Activated naive CD4-positive, alpha-beta T cell treated with anti-CD3 and anti-CD28 coated beads, Interleukin-2, amount 50 U/mL, for 24 hours (primary cell): ENCODE data around the gene PDLIM4.
A peak's percentile ranks its signal among the peaks of the same experiment; 100 is the strongest.

ENCODE experiments used
- H3K27ac Mint-ChIP-seq: one replicate; pipeline ENCODE4 v1.8.0; 2021; ENCODE audit warnings: mild to moderate bottlenecking, mixed read lengths
- H3K27me3 Mint-ChIP-seq: one replicate; pipeline ENCODE4 v1.8.0; 2021; ENCODE audit warnings: mixed read lengths
- H3K36me3 Mint-ChIP-seq: one replicate; pipeline ENCODE4 v1.8.0; 2021; ENCODE audit warnings: mixed read lengths
- H3K4me1 Mint-ChIP-seq: one replicate; pipeline ENCODE4 v1.8.0; 2021; ENCODE audit warnings: mixed read lengths
- H3K4me3 Mint-ChIP-seq: one replicate; pipeline ENCODE4 v1.8.0; 2021; ENCODE audit warnings: mild to moderate bottlenecking, mixed read lengths
- H3K9me3 Mint-ChIP-seq: one replicate; pipeline ENCODE4 v1.8.0; 2021; ENCODE audit warnings: mixed read lengths

The PDLIM4 gene, protein sequence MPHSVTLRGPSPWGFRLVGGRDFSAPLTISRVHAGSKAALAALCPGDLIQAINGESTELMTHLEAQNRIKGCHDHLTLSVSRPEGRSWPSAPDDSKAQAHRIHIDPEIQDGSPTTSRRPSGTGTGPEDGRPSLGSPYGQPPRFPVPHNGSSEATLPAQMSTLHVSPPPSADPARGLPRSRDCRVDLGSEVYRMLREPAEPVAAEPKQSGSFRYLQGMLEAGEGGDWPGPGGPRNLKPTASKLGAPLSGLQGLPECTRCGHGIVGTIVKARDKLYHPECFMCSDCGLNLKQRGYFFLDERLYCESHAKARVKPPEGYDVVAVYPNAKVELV

GRCh38 chr5:132257131-132258101, at the start of gene PDLIM4:
PDLIM4 (plus strand) TSS chr5:132257696; CDS start chr5:132257735, 39 bp downstream.
- Mint-ChIP-seq H3K27me3 (peaks cover 14% of the 10 kb centered on the region), H3K4me1 (peaks cover 10% of the 10 kb centered on the region), H3K9me3 (no peaks in the 10 kb centered on the region), H3K36me3 (no peaks in the 10 kb centered on the region), H3K4me3 (peak within 1 kb of the TSS; percentile 57), H3K27ac (no peak within 1 kb of the TSS)

DNA sequence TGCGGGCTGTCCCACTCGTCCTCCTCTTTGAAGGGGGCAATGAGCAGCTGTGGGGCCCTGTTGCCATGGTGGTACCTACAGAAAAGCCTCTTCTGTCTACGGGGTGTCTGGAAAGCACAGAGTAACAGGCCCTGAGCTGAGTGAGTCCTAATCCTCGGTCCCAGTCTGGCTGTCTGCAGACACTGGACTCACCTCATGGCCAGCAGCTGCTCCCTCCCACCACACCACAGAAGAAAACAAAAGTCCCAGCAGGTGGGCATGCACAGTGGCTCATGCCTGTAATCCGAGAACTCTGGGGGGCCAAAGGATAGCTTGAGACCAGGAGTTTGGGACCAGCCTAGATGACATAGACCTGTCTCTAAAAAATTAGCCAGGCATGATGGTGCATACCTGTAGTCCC, 49.7 kb upstream of the PDLIM4 start:
- Mint-ChIP-seq H3K4me3 (no peak overlapping the region), H3K27me3 (no peaks in the 10 kb centered on the region), H3K27ac (no peak overlapping the region)

GRCh38 chr5:132209131-132209530, 48.4 kb upstream of the PDLIM4 start:
- no peaks in the 10 kb centered on the region for H3K27me3 Mint-ChIP-seq
- no peak overlapping the region for H3K27ac Mint-ChIP-seq
- H3K9me3 Mint-ChIP-seq = no peaks in the 10 kb centered on the region
- no peak overlapping the region for H3K4me3 Mint-ChIP-seq
- no peaks in the 10 kb centered on the region for H3K36me3 Mint-ChIP-seq
- H3K4me1 Mint-ChIP-seq = no peaks in the 10 kb centered on the region

More for the DNA sequence above, 49.7 kb upstream of the PDLIM4 start:
- Mint-ChIP-seq H3K4me1 (no peaks in the 10 kb centered on the region), H3K36me3 (no peaks in the 10 kb centered on the region), H3K9me3 (no peaks in the 10 kb centered on the region)

DNA sequence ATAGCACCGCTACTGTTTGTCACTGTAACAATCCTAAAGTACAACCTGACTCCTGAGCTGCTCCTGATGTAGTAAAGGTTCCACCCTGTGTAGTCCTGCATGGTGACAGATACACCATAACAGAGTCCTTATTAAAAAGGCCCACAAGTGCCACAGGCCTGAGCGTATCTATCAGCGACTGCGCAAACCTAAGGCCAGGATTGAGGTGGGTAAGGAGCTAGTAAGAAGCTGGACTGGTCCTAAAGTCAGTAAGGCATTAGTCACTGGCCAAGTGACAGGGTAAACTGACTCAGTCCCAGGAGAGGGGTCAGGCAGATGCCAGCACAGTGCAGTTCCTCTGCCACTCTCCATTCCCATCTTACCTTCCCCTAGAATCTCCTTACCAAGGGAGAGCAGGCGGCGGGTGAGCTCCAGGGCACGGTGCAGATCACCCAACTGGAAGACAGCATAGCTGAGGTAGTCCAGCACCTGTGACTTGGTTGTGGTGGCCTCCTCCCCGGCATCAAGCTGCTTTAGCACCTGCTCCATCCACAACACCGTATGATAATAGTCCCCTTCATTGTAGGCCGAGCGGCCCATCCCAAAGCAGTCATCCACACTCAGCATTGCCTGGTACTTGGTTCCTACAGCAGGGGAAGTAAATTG, 47.5 kb upstream of the PDLIM4 start:
- Mint-ChIP-seq H3K27ac (no peak overlapping the region), H3K4me3 (no peak overlapping the region), H3K27me3 (no peaks in the 10 kb centered on the region), H3K36me3 (no peaks in the 10 kb centered on the region), H3K4me1 (no peaks in the 10 kb centered on the region), H3K9me3 (no peaks in the 10 kb centered on the region)

DNA sequence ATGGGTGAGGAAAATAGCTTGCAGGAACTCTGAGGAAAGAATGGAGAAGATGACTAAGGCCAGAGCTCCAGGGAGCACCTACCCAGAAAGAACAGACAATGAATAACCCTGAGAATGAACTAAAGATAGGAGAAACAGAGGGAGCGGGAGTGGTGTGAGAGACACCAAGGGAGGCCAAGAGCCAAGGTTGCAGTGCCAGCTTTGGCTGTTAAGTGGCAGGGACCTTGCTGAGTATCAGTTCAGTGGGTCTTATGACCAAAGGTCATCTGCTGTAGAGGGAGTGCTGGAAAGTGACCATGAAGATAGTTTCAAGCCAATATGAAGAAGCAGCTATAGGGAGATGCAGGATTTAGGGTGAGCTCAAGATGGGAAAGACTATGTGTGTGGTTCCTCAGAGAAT, 46.6 kb upstream of the PDLIM4 start:
- H3K4me1 Mint-ChIP-seq = no peaks in the 10 kb centered on the region
- no peak overlapping the region for H3K4me3 Mint-ChIP-seq
- H3K27me3 Mint-ChIP-seq = no peaks in the 10 kb centered on the region
- H3K27ac Mint-ChIP-seq = no peak overlapping the region
- H3K9me3 Mint-ChIP-seq = no peaks in the 10 kb centered on the region
- H3K36me3 Mint-ChIP-seq = no peaks in the 10 kb centered on the region

DNA sequence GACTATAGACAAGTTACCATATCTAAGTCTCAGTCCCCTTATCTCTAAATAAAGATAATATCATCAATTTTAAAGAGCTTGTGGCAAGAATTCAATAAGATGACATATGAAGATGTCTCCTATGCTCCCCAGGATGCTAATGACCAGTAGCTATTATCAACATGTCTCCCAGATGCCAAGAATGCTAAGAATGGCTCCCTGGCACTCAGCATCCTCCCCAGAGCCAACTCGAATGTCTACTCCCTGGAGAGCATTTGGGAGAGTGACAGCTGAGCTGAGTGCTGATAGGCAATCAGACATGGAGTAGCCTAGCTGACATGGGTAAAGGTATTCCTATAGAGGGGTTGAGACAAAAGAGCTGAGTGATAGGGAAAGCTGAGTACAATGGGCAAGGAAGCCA, 45.7 kb upstream of the PDLIM4 start:
- Mint-ChIP-seq H3K27ac (no peak overlapping the region), H3K27me3 (no peaks in the 10 kb centered on the region), H3K4me1 (no peaks in the 10 kb centered on the region), H3K4me3 (no peak overlapping the region), H3K36me3 (no peaks in the 10 kb centered on the region), H3K9me3 (no peaks in the 10 kb centered on the region)

DNA sequence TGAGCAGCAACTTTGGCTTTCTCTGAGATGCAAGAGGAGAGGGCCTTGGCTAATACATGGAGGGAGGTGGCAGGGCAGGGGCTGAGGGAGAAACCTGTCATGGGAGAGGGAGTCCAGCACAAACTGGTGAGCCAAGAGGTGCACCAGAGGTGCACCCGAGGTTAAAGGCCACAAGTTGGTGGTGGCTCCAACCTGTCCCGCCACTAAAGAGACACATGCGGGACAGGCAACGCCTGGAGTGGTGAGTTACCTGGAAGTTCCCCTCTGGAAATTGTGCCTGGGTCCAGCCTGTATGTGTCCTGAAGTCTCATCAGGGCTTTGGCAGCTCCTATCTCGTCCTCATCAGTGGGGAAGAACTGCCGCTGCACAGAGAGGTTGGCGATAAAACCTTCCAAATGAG, 43.8 kb upstream of the PDLIM4 start:
- Mint-ChIP-seq H3K36me3 (no peaks in the 10 kb centered on the region), H3K9me3 (no peaks in the 10 kb centered on the region), H3K27ac (no peak overlapping the region)

GRCh38 chr5:132214491-132214890, 43.0 kb upstream of the PDLIM4 start:
- Mint-ChIP-seq H3K4me1 (no peaks in the 10 kb centered on the region), H3K27ac (no peak overlapping the region), H3K36me3 (no peaks in the 10 kb centered on the region)

More for the DNA sequence above, 43.8 kb upstream of the PDLIM4 start:
- Mint-ChIP-seq H3K4me1 (no peaks in the 10 kb centered on the region), H3K4me3 (no peak overlapping the region), H3K27me3 (no peaks in the 10 kb centered on the region)

DNA sequence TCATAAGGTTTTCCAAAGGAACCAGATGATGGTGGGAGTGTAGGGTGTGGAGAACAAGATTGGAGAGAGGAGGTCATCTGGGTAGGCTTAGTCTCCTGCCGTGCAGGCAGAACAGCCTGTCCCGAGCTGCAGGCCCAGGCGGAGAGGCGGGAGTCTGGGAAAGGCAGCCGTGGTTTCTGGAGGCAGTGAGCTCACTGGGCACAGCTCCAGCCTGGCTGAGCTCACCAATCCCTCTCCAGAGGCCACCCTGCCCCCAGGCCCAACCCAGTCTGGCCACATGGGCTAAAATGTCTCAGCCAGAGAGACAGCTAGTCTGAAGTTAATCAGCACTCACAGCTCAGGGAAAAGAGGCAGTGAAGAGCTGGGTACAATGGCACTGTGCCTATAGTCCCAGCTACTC, 42.2 kb upstream of the PDLIM4 start:
- H3K36me3 Mint-ChIP-seq = no peaks in the 10 kb centered on the region
- no peaks in the 10 kb centered on the region for H3K9me3 Mint-ChIP-seq
- no peak overlapping the region for H3K4me3 Mint-ChIP-seq
- H3K27ac Mint-ChIP-seq = no peak overlapping the region
- H3K27me3 Mint-ChIP-seq = no peaks in the 10 kb centered on the region
- H3K4me1 Mint-ChIP-seq = no peaks in the 10 kb centered on the region

More at GRCh38 chr5:132214491-132214890, 43.0 kb upstream of the PDLIM4 start:
- Mint-ChIP-seq H3K4me3 (no peak overlapping the region), H3K9me3 (no peaks in the 10 kb centered on the region), H3K27me3 (no peaks in the 10 kb centered on the region)

GRCh38 chr5:132218321-132218720, 39.2 kb upstream of the PDLIM4 start:
- Mint-ChIP-seq H3K4me1 (no peaks in the 10 kb centered on the region), H3K4me3 (no peak overlapping the region), H3K27ac (no peak overlapping the region), H3K36me3 (no peaks in the 10 kb centered on the region), H3K9me3 (no peaks in the 10 kb centered on the region), H3K27me3 (no peaks in the 10 kb centered on the region)

GRCh38 chr5:132219289-132219970, 38.1 kb upstream of the PDLIM4 start:
- no peaks in the 10 kb centered on the region for H3K4me1 Mint-ChIP-seq
- no peaks in the 10 kb centered on the region for H3K9me3 Mint-ChIP-seq
- H3K36me3 Mint-ChIP-seq = no peaks in the 10 kb centered on the region
- no peak overlapping the region for H3K27ac Mint-ChIP-seq
- H3K4me3 Mint-ChIP-seq = no peak overlapping the region
- no peaks in the 10 kb centered on the region for H3K27me3 Mint-ChIP-seq

DNA sequence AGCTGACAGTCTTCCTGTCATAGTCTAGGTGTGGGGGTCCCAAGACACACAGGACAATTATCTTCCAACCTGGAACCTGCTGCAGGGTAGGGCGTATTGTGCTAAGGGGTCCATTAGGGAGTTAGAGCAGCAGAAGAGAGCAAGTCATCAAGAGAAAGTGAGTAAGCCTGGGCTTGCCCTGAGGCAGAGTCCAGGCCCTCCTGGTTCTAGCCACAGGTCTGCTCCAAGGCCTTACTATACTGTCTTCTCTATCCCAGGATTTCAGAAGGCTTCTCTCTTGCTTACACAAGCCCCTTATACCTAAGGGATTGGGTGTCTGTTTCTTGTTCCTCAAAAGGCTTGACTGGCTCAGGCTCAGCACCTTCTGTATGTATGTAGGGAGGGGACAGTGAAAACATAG, 37.5 kb upstream of the PDLIM4 start:
- H3K9me3 Mint-ChIP-seq = no peaks in the 10 kb centered on the region
- no peaks in the 10 kb centered on the region for H3K36me3 Mint-ChIP-seq
- H3K4me3 Mint-ChIP-seq = no peak overlapping the region
- H3K27ac Mint-ChIP-seq = no peak overlapping the region
- H3K27me3 Mint-ChIP-seq = no peaks in the 10 kb centered on the region
- no peaks in the 10 kb centered on the region for H3K4me1 Mint-ChIP-seq

DNA sequence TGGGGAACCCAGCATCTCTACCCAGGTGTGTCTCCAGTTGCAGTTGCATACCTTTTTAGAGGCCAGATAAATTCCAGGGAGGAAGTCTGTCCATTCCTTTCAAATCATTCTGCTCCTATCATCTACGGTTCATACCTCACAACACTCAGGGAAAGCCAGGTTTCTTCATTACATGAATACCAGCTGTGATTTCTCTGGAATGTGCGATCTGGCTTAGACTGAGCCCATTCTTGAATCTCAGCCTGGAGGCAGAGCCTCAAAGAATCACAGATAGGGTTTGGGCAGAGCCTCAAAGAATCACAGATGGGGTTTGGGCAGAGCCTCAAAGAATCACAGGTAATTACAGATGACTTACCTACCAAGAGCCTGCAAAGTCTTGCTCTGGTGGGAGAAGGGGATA, 37.0 kb upstream of the PDLIM4 start:
- no peaks in the 10 kb centered on the region for H3K36me3 Mint-ChIP-seq
- peaks cover under 1% of the 10 kb centered on the region for H3K27me3 Mint-ChIP-seq
- H3K4me3 Mint-ChIP-seq = no peak overlapping the region
- H3K4me1 Mint-ChIP-seq = peaks cover 4% of the 10 kb centered on the region
- no peaks in the 10 kb centered on the region for H3K9me3 Mint-ChIP-seq
- H3K27ac Mint-ChIP-seq = no peak overlapping the region

- Mint-ChIP-seq H3K27me3 (peaks cover 9% of the 10 kb centered on the region), H3K4me1 (peaks cover 10% of the 10 kb centered on the region), H3K36me3 (no peaks in the 10 kb centered on the region), H3K27ac (peak overlapping the region; percentile 11), H3K9me3 (no peaks in the 10 kb centered on the region), H3K4me3 (no peak overlapping the region)
Observed at GRCh38 chr5:132221781-132222648, 35.5 kb upstream of the PDLIM4 start.
